ENCODE measurements around the gene DHX57. TPM values are rescaled to one million over a fixed set of nuclear protein-coding genes. Genes with fewer than 3 reads are reported as not detected.

DHX57 gene
- total RNA-seq, 2 donors from 2014 or later = 18.5 to 19.0 TPM

DNA sequence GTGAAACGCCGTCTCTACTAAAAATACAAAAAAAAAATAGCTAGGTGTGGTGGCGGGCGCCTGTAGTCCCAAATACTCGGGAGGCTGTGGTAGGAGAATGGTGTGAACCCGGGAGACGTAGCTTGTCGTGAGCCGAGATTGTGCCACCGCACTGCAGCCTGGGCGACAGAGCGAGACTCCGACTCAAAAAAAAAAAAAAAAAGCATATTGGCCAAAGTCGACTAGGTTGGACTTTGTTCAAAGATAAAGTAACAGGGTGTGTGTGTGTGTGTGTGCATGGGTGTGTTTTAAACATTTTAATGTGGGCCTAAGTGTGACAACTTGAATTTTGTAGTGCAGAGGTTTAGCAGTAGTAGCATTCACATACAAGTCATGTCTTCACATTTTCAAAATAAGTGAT, 86.0 kb downstream of the DHX57 start:
- no peak overlapping the region for H3K4me3 ChIP-seq
- WGBS = 87% methylated on average over 14 of the region's 14 CpGs
- H3K27ac ChIP-seq = no peak overlapping the region
- H3K4me1 ChIP-seq (replicated peaks) = no peaks in the 10 kb centered on the region
- no peak for DNase-seq (ENCODE audit: low spot score)
- intact Hi-C loops (cut with DNase I) = no loop called here
- TF ChIP-seq, protein P1, sequence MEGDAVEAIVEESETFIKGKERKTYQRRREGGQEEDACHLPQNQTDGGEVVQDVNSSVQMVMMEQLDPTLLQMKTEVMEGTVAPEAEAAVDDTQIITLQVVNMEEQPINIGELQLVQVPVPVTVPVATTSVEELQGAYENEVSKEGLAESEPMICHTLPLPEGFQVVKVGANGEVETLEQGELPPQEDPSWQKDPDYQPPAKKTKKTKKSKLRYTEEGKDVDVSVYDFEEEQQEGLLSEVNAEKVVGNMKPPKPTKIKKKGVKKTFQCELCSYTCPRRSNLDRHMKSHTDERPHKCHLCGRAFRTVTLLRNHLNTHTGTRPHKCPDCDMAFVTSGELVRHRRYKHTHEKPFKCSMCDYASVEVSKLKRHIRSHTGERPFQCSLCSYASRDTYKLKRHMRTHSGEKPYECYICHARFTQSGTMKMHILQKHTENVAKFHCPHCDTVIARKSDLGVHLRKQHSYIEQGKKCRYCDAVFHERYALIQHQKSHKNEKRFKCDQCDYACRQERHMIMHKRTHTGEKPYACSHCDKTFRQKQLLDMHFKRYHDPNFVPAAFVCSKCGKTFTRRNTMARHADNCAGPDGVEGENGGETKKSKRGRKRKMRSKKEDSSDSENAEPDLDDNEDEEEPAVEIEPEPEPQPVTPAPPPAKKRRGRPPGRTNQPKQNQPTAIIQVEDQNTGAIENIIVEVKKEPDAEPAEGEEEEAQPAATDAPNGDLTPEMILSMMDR (IDR thresholded peaks at IDR 0.05) = no peak
- TF ChIP-seq POLR2A (IDR thresholded peaks at IDR 0.05) (no peak), POLR2AphosphoS5 (IDR thresholded peaks at IDR 0.05) (no peak)
- H3K36me3 ChIP-seq = no peaks in the 10 kb centered on the region
- H3K9me3 ChIP-seq = no peaks in the 10 kb centered on the region
- no peaks in the 10 kb centered on the region for H3K27me3 ChIP-seq (replicated peaks; ENCODE audit: insufficient read depth)

DNA sequence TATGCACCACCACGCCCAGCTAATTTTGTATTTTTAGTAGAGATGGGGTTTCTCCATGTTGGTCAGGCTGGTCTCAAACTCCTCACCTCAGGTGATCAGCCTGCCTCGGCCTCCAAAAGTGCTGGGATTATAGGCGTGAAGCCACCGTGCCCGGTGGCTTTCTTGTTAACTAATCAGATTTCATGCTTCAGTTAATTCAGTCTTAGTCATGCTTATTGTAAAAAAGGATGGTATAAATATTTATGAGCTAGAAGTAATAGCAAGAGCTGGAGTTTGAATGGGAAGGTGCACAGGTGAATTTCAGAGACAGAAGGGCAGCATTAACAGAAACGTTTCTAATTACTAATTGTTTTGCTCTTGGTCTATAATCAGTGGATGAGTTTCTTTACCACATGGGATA, 87.4 kb downstream of the DHX57 start:
- H3K36me3 ChIP-seq = no peaks in the 10 kb centered on the region
- no peaks in the 10 kb centered on the region for H3K4me1 ChIP-seq (replicated peaks)
- H3K27ac ChIP-seq = no peak overlapping the region
- no peaks in the 10 kb centered on the region for H3K27me3 ChIP-seq (replicated peaks; ENCODE audit: insufficient read depth)
- no peak for DNase-seq (ENCODE audit: low spot score)
- no peak for TF ChIP-seq POLR2A (IDR thresholded peaks at IDR 0.05)
- no peak for TF ChIP-seq POLR2AphosphoS5 (IDR thresholded peaks at IDR 0.05)
- TF ChIP-seq, protein P1 (IDR thresholded peaks at IDR 0.05) = no peak
- H3K9me3 ChIP-seq = no peaks in the 10 kb centered on the region
- 88% methylated on average over 6 of the region's 6 CpGs for WGBS
- no peak overlapping the region for H3K4me3 ChIP-seq
- intact Hi-C loops (cut with DNase I) = no loop called here

DNA sequence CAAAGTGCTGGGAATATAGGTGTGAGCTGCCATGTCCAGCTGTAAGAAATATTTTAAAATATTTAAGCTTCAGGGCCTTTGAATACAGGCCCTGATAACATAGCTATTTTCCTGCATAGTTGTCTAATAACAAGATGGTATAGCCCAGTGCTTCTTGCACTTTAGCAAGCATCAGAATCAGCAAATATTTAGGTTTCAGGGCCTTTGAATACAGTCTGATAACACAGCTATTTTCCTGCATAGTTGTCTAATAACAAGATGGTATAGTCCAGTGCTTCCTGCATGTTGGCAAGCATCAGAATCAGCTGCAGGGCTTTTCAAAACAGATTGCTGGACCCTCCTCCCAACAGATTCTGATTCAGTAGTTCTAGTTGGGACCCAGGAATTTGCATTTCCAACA, 92.1 kb downstream of the DHX57 start:
- Histone ChIP-seq H3K36me3 (no peaks in the 10 kb centered on the region), H3K9me3 (no peaks in the 10 kb centered on the region), H3K27me3 (replicated peaks; ENCODE audit: insufficient read depth) (no peaks in the 10 kb centered on the region), H3K27ac (no peak overlapping the region), H3K4me3 (no peak overlapping the region), H3K4me1 (replicated peaks) (no peaks in the 10 kb centered on the region)
- intact Hi-C loops (cut with DNase I) = no loop called here
- TF ChIP-seq POLR2A (IDR thresholded peaks at IDR 0.05) (no peak), POLR2AphosphoS5 (IDR thresholded peaks at IDR 0.05) (no peak)
- TF ChIP-seq, protein P1 (IDR thresholded peaks at IDR 0.05) = no peak
- no peak for DNase-seq (ENCODE audit: low spot score)

DNA sequence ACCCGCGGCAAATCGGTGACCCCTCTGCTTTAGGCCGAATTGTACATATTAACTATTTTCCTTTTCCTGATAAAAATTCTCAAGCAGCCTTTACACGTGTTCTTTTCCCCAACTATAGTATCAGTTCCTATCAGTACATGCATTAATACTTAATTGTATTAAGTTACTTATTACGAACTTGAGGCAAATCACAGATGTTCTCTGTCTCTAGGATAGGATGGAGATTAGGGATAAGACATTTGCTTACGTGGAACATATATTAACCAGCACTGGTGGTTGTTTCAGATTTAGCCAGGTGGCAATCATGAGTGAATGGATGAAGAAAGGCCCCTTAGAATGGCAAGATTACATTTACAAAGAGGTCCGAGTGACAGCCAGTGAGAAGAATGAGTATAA, 97.0 kb downstream of the DHX57 start:
- Histone ChIP-seq H3K27ac (peak overlapping the region in 1 of 2 donors; percentile 55), H3K36me3 (no peaks in the 10 kb centered on the region), H3K4me3 (peak overlapping the region; percentile 49 to 50), H3K4me1 (replicated peaks) (no peaks in the 10 kb centered on the region), H3K9me3 (no peaks in the 10 kb centered on the region), H3K27me3 (replicated peaks; ENCODE audit: insufficient read depth) (no peaks in the 10 kb centered on the region)
- TF ChIP-seq, protein P1 (IDR thresholded peaks at IDR 0.05) = no peak
- TF ChIP-seq POLR2A (IDR thresholded peaks at IDR 0.05) = no peak
- TF ChIP-seq POLR2AphosphoS5 (IDR thresholded peaks at IDR 0.05) = no peak
- 11% methylated on average over 8 of the region's 8 CpGs for WGBS
- intact Hi-C loops (cut with DNase I) = no loop called here
- no peak for DNase-seq (ENCODE audit: low spot score)

DNA sequence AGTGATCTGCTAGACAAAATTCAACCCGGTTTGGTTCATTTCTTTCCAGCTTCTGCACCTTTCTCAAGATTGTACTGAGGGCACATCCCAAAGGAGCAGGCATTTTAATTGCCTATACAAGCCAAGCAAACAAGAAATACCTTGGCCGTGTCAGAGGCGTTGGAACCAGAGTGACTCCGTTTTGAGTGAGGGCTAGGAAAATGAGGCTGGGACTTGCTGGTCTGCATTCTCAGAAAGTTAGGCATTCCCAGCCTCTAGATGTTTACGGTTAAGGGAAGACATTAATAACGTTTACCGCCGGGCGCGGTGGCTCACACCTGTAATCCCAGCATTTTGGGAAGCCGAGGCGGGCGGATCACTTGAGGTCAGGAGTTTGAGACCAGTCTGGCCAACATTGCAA, 99.2 kb downstream of the DHX57 start:
- no peaks in the 10 kb centered on the region for H3K4me1 ChIP-seq (replicated peaks)
- no peaks in the 10 kb centered on the region for H3K27me3 ChIP-seq (replicated peaks; ENCODE audit: insufficient read depth)
- H3K4me3 ChIP-seq = no peak overlapping the region
- no peaks in the 10 kb centered on the region for H3K9me3 ChIP-seq
- no peak overlapping the region for H3K27ac ChIP-seq
- 55% methylated on average over 13 of the region's 13 CpGs for WGBS
- H3K36me3 ChIP-seq = no peaks in the 10 kb centered on the region
- TF ChIP-seq POLR2A (IDR thresholded peaks at IDR 0.05) (no peak), POLR2AphosphoS5 (IDR thresholded peaks at IDR 0.05) (no peak)
- TF ChIP-seq, protein P1 (IDR thresholded peaks at IDR 0.05) = no peak
- no peak for DNase-seq (ENCODE audit: low spot score)
- intact Hi-C loops (cut with DNase I) = no loop called here

All from prostate gland (tissue), 2 donors.